Measurements from ENCODE around the gene LDLRAD2.

DNA sequence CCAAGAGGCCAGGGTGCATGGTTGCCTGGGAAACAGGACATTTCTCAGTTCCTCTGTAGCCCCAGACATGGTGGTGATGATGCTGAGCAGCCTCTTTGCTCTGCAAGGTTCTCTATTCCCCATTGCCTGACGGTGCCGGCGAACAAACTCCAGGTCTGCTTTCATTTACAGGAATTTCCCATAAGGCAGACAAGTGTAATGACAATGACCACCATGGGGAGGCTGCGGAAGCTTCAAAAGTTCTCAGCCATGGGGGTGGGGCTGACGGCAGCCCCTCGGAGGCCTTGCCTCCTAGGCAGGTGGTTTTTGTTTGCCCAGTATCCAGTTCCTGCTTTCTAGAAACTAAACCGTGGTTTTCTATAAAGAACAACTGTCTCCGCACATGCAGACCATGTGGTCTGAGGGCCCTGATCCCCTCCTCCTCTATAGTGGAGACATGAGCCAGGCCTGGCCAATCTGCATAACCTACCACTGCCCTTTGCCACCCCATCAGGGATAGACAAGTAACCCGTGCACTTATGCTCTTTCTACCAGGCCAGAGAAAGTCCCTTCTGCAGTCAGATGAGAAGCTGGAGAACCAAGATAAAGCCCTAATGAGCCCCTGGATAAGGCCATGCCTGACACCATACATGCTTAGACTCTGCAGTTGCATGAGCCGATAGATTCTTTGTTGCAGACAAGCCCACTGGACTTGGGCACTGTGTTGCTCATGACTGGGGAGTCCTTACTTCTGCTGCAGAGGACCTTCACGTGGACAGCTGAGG lies 54.1 kb downstream of the LDLRAD2 start:
- TF ChIP-seq, protein P1, sequence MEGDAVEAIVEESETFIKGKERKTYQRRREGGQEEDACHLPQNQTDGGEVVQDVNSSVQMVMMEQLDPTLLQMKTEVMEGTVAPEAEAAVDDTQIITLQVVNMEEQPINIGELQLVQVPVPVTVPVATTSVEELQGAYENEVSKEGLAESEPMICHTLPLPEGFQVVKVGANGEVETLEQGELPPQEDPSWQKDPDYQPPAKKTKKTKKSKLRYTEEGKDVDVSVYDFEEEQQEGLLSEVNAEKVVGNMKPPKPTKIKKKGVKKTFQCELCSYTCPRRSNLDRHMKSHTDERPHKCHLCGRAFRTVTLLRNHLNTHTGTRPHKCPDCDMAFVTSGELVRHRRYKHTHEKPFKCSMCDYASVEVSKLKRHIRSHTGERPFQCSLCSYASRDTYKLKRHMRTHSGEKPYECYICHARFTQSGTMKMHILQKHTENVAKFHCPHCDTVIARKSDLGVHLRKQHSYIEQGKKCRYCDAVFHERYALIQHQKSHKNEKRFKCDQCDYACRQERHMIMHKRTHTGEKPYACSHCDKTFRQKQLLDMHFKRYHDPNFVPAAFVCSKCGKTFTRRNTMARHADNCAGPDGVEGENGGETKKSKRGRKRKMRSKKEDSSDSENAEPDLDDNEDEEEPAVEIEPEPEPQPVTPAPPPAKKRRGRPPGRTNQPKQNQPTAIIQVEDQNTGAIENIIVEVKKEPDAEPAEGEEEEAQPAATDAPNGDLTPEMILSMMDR (conservative IDR thresholded peaks at IDR 0.05; ENCODE audit: low read depth, low read length): no peak
- no peak for TF ChIP-seq EZH2 (IDR thresholded peaks at IDR 0.05; ENCODE audit: borderline replicate concordance, low read depth, low read length, poor library complexity, severe bottlenecking)
